Mucosa of descending colon (tissue), 3 donors: Measurements from ENCODE around the gene TXLNB. TPM values are rescaled to one million over a fixed set of nuclear protein-coding genes. Genes with fewer than 3 reads are reported as not detected.

ENCODE experiments used
- ATAC-seq: fragments of 200-7000 bp; cut with Tn5 transposase; one replicate; pipeline ENCODE4 v1.9.1; 2020; ENCODE audit warnings: mild to moderate bottlenecking, moderate library complexity
- DNase-seq, 3 donors: peaks; one replicate each; pipeline ENCODE4 v3.0.0-alpha.2; 2020
- H3K36me3 ChIP-seq: fragments of 200-600 bp; one replicate; pipeline ENCODE4 v1.8.0; 2021; ENCODE audit warnings: low read depth, mild to moderate bottlenecking
- H3K4me1 ChIP-seq: fragments of 200-600 bp; one replicate; pipeline ENCODE4 v1.8.0; 2021; ENCODE audit warnings: low read depth, mild to moderate bottlenecking
- H3K4me3 ChIP-seq: fragments of 200-600 bp; one replicate; pipeline ENCODE4 v1.8.0; 2021; ENCODE audit warnings: mild to moderate bottlenecking
- H3K9me3 ChIP-seq: fragments of 200-600 bp; one replicate; pipeline ENCODE4 v1.8.0; 2021; ENCODE audit warnings: mild to moderate bottlenecking
- CTCF ChIP-seq: fragments of 200-600 bp; IDR thresholded peaks from one replicate; pipeline ENCODE4 v1.8.0; 2022; ENCODE audit warnings: antibody characterized with exemption, mild to moderate bottlenecking
- intact Hi-C, 2 donors: fragments of 100-400 bp; cut with DNase I in 1 of 2; cut with micrococcal nuclease in 1 of 2; formaldehyde crosslinking; loops; one replicate each; pipeline versions ENCODE4 v1.11.0 to v1.11.1; 2022; cut with DNase I, micrococcal nuclease
- total RNA-seq, 3 donors: library from RNA; stranded (reverse); fragmentation: NEBNext Ultra II Directional in 2 of 3; extraction: Animal tissue kit (Norgen Biotek cat#: 25700) in 2 of 3; gene quantifications; one replicate each; pipeline versions ENCODE4 v1.2.1 to v1.2.4, GENCODE V29; 2021 to 2023
- donor health status: DM: no; HTN: no; CAD: no; lungs with moderate emphysema.
- donor health status: DM: no; HTN: no; CAD: no.
- donor health status: DM: no; HTN: yes; CAD: no.

Gene TXLNB
- total RNA-seq, 3 donors from 2014 or later, result 0.29 to 0.89 (median 0.36) TPM

GRCh38 chr6:139205843-139206242 is 86.0 kb downstream of the TXLNB start:
- Histone ChIP-seq H3K9me3 (peaks cover 27% of the 10 kb centered on the region), H3K36me3 (no peaks in the 10 kb centered on the region), H3K4me3 (no peak overlapping the region), H3K4me1 (no peaks in the 10 kb centered on the region)
- DNase-seq (no peak), ATAC-seq (no peak)
- no peak for TF ChIP-seq CTCF
- intact Hi-C loops, result no loop called here

GRCh38 chr6:139204978-139205377 is 86.8 kb downstream of the TXLNB start:
- ATAC-seq, result no peak
- Histone ChIP-seq H3K4me3 (no peak overlapping the region), H3K4me1 (no peaks in the 10 kb centered on the region), H3K9me3 (peaks cover 19% of the 10 kb centered on the region), H3K36me3 (no peaks in the 10 kb centered on the region)
- no peak for TF ChIP-seq CTCF
- no peak for DNase-seq
- intact Hi-C loops, result no loop called here

- no peak for DNase-seq
- intact Hi-C loops, result no loop called here
Measured at GRCh38 chr6:139201378-139201777, 90.4 kb downstream of the TXLNB start.

GRCh38 chr6:139198529-139199288 is 93.1 kb downstream of the TXLNB start:
- no peak for ATAC-seq
- no peak for DNase-seq
- no peak for TF ChIP-seq CTCF
- intact Hi-C loops, result no loop called here
- Histone ChIP-seq H3K4me3 (no peak overlapping the region), H3K9me3 (no peaks in the 10 kb centered on the region), H3K36me3 (no peaks in the 10 kb centered on the region), H3K4me1 (no peaks in the 10 kb centered on the region)

More at GRCh38 chr6:139201378-139201777, 90.4 kb downstream of the TXLNB start:
- H3K9me3 ChIP-seq, result peaks cover 14% of the 10 kb centered on the region
- H3K4me3 ChIP-seq, result no peak overlapping the region
- ATAC-seq, result no peak
- H3K4me1 ChIP-seq, result no peaks in the 10 kb centered on the region
- no peak for TF ChIP-seq CTCF
- no peaks in the 10 kb centered on the region for H3K36me3 ChIP-seq

- H3K36me3 ChIP-seq, result no peaks in the 10 kb centered on the region
- no peaks in the 10 kb centered on the region for H3K4me1 ChIP-seq
- no peak for TF ChIP-seq CTCF
- DNase-seq (no peak), ATAC-seq (no peak)
- H3K4me3 ChIP-seq, result no peak overlapping the region
- H3K9me3 ChIP-seq, result no peaks in the 10 kb centered on the region
- intact Hi-C loops, result no loop called here
Measured at GRCh38 chr6:139194740-139195139, 97.1 kb downstream of the TXLNB start.

Other genes starting within 250 kb of the TXLNB start
- 10 to 100 TPM; 30.8 to 43.2 (median 40.4) TPM for gene HECA, start 156.9 kb downstream of the TXLNB start, total RNA-seq
- 100 to 1,000 TPM in 1 of 3 donors, 10 to 100 TPM in 2; 73.9 to 103 (median 88.1) TPM for gene CITED2, start 82.7 kb upstream of the TXLNB start, total RNA-seq